Measurements from ENCODE around the gene RAB3B. TPM values are rescaled to one million over a fixed set of nuclear protein-coding genes. Genes with fewer than 3 reads are reported as not detected.

The RAB3B gene
- total RNA-seq, 1 donor from 2014 or later = 8.2 TPM

DNA sequence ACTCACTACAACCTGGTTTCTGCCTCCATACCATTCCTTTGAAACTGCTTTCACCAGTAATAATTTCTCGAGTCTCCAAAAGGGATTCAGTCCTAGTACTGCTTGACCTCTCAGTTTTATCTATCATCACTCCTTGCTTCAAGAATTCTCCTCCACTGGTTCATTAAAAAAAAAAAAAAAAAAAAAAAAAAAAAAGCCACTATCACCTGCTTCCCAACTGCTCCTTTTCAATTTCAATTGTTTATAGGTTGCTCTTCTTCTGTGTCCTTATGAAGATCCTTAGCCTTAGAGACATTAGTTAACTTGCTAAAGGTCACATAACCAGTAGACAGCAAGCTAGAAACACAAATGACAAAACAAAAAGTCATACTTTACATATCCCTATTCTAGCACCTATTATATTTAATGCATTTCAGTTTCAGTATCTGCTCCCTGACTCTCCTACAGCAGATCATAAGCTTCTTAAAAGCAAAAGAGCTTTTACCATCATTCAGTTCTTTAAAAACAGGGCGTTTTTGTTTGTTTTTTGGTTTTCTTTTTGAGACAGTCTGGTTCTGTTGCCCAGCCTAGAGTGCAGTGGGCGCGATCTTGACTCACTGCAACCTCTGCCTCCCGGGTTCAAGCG is 119.0 kb downstream of the RAB3B start:
- no peaks in the 10 kb centered on the region for H3K27me3 Mint-ChIP-seq (ENCODE audit: unreplicated experiment)
- H3K4me3 Mint-ChIP-seq (ENCODE audit: unreplicated experiment) = no peak overlapping the region
- H3K27ac Mint-ChIP-seq (ENCODE audit: unreplicated experiment) = peak overlapping the region; percentile 40
- no peak for TF ChIP-seq CTCF (IDR thresholded peaks at IDR 0.05)
- peaks cover 7% of the 10 kb centered on the region for H3K36me3 Mint-ChIP-seq (ENCODE audit: unreplicated experiment)
- H3K4me1 Mint-ChIP-seq (ENCODE audit: unreplicated experiment) = peaks cover 41% of the 10 kb centered on the region
- no peaks in the 10 kb centered on the region for H3K9me3 Mint-ChIP-seq (ENCODE audit: unreplicated experiment)
- no peak for DNase-seq (ENCODE audit: extremely low spot score, unreplicated experiment)

GRCh38 chr1:51870603-51871350 is 119.7 kb downstream of the RAB3B start:
- Mint-ChIP-seq H3K27me3 (ENCODE audit: unreplicated experiment) (no peaks in the 10 kb centered on the region), H3K36me3 (ENCODE audit: unreplicated experiment) (peaks cover 7% of the 10 kb centered on the region), H3K27ac (ENCODE audit: unreplicated experiment) (no peak overlapping the region), H3K9me3 (ENCODE audit: unreplicated experiment) (no peaks in the 10 kb centered on the region), H3K4me1 (ENCODE audit: unreplicated experiment) (peaks cover 39% of the 10 kb centered on the region), H3K4me3 (ENCODE audit: unreplicated experiment) (no peak overlapping the region)
- no peak for TF ChIP-seq CTCF (IDR thresholded peaks at IDR 0.05)
- DNase-seq (ENCODE audit: extremely low spot score, unreplicated experiment) = no peak

DNA sequence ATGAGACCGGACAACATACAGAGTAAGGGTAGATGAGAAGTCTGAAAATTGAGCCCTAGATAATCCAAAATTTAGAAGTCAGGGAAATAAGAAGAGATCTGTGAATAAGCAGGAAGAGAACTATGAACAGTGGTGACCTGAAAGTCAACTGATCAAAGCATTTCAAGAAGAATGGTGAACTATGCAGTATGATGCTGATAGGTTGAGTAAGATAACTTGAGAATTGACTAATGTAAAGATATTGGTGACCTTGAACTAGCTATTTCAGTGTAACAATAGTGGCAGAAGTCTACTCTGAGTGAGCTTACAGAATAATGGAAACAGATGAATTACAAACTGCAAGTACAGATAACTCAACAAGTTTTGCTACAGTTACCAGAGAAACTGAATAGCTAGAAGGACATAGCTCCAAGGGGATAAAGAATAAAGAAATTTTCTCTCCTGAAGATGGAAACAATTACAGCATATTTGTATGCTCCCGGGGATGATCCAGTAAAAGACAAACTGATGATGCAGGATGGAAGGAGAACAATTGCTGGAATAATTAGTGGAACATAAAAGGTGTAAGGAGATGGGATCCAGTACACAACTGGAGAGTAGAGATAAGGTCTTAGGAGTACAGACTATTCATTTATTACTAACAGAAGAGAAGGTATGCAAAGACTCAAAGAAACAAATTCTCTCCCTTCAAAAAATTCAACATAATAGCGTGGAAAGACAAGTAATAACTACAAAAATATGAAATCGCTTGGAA is 122.8 kb downstream of the RAB3B start:
- Mint-ChIP-seq H3K27ac (ENCODE audit: unreplicated experiment) (peak overlapping the region; percentile 16), H3K4me3 (ENCODE audit: unreplicated experiment) (no peak overlapping the region), H3K4me1 (ENCODE audit: unreplicated experiment) (peaks cover 23% of the 10 kb centered on the region), H3K9me3 (ENCODE audit: unreplicated experiment) (no peaks in the 10 kb centered on the region), H3K27me3 (ENCODE audit: unreplicated experiment) (no peaks in the 10 kb centered on the region), H3K36me3 (ENCODE audit: unreplicated experiment) (peaks cover 5% of the 10 kb centered on the region)
- TF ChIP-seq CTCF (IDR thresholded peaks at IDR 0.05) = no peak
- DNase-seq (ENCODE audit: extremely low spot score, unreplicated experiment) = no peak

DNA sequence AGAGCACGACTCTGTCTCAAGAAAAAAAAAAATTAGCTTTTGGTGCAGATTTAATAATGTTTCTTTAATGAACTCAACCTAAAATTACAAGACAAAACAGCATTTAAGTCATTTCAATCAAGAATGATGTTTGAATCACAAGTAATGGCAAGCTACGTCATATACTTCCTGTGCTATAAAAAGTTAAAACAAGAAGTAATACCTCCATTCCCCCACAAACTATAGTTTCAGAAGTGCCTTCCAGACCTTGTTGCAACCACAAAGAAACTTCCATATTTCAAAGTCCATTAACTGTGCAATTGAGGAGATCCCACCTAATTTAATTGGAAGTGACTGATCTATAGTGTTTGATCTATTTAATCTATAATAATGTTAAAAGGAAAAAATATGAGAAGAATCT is 127.1 kb downstream of the RAB3B start:
- Mint-ChIP-seq H3K9me3 (ENCODE audit: unreplicated experiment) (no peaks in the 10 kb centered on the region), H3K27ac (ENCODE audit: unreplicated experiment) (no peak overlapping the region), H3K36me3 (ENCODE audit: unreplicated experiment) (peaks cover 2% of the 10 kb centered on the region), H3K4me1 (ENCODE audit: unreplicated experiment) (peaks cover 16% of the 10 kb centered on the region), H3K27me3 (ENCODE audit: unreplicated experiment) (no peaks in the 10 kb centered on the region), H3K4me3 (ENCODE audit: unreplicated experiment) (no peak overlapping the region)
- TF ChIP-seq CTCF (IDR thresholded peaks at IDR 0.05) = no peak
- DNase-seq (ENCODE audit: extremely low spot score, unreplicated experiment) = no peak

GRCh38 chr1:51861669-51862068 is 128.8 kb downstream of the RAB3B start:
- Mint-ChIP-seq H3K27me3 (ENCODE audit: unreplicated experiment) (no peaks in the 10 kb centered on the region), H3K9me3 (ENCODE audit: unreplicated experiment) (no peaks in the 10 kb centered on the region), H3K4me3 (ENCODE audit: unreplicated experiment) (no peak overlapping the region), H3K4me1 (ENCODE audit: unreplicated experiment) (peaks cover 2% of the 10 kb centered on the region), H3K27ac (ENCODE audit: unreplicated experiment) (no peak overlapping the region), H3K36me3 (ENCODE audit: unreplicated experiment) (peaks cover 2% of the 10 kb centered on the region)
- DNase-seq (ENCODE audit: extremely low spot score, unreplicated experiment) = no peak
- TF ChIP-seq CTCF (IDR thresholded peaks at IDR 0.05) = no peak

All from osteocyte (in vitro differentiated cells).